Superior temporal gyrus (tissue), 1 donor: Measurements from ENCODE around the gene ANK3.

Experiments
- DNase-seq: peaks from one replicate; pipeline ENCODE4 v3.0.0-alpha.2; 2016; ENCODE audit errors: extremely low spot score

ANK3 gene

GRCh38 chr10:60281331-60281730 is 108.3 kb downstream of the ANK3 start:
- DNase-seq, result no peak

GRCh38 chr10:60280475-60280874 is 109.2 kb downstream of the ANK3 start:
- DNase-seq, result no peak

GRCh38 chr10:60277656-60278055 is 112.0 kb downstream of the ANK3 start:
- no peak for DNase-seq

- no peak for DNase-seq
Observed at GRCh38 chr10:60276232-60276631, 113.4 kb downstream of the ANK3 start.

GRCh38 chr10:60271319-60272040 is 118.2 kb downstream of the ANK3 start:
- DNase-seq, result peak; percentile 52

GRCh38 chr10:60270426-60270825 is 119.2 kb downstream of the ANK3 start:
- no peak for DNase-seq

- no peak for DNase-seq
Observed at GRCh38 chr10:60267802-60268201, 121.9 kb downstream of the ANK3 start.

- DNase-seq, result peak; percentile 61
Observed at GRCh38 chr10:60266513-60266912, 123.2 kb downstream of the ANK3 start.

GRCh38 chr10:60262647-60263126 is 127.0 kb downstream of the ANK3 start:
- DNase-seq, result no peak

GRCh38 chr10:60260321-60260720 is 129.4 kb downstream of the ANK3 start:
- no peak for DNase-seq

GRCh38 chr10:60258429-60258797 is 131.3 kb downstream of the ANK3 start:
- no peak for DNase-seq

GRCh38 chr10:60257767-60258428 is 131.8 kb downstream of the ANK3 start:
- peak; percentile 64 for DNase-seq

GRCh38 chr10:60254776-60255175 is 134.9 kb downstream of the ANK3 start:
- no peak for DNase-seq

GRCh38 chr10:60253484-60253883 is 136.2 kb downstream of the ANK3 start:
- no peak for DNase-seq

- DNase-seq, result no peak
Observed at GRCh38 chr10:60252688-60253087, 137.0 kb downstream of the ANK3 start.

- DNase-seq, result no peak
Observed at GRCh38 chr10:60246382-60246781, 143.3 kb downstream of the ANK3 start.

- no peak for DNase-seq
Observed at GRCh38 chr10:60239228-60239627, 150.4 kb downstream of the ANK3 start.

GRCh38 chr10:60238759-60239100 is 150.9 kb downstream of the ANK3 start:
- DNase-seq, result no peak

GRCh38 chr10:60237977-60238758 is 151.5 kb downstream of the ANK3 start:
- no peak for DNase-seq

GRCh38 chr10:60236869-60237524 is 152.7 kb downstream of the ANK3 start:
- DNase-seq, result peak; percentile 62

- peak; percentile 79 for DNase-seq
Observed at GRCh38 chr10:60235001-60235400, 154.7 kb downstream of the ANK3 start.

- no peak for DNase-seq
Observed at GRCh38 chr10:60234551-60234950, 155.1 kb downstream of the ANK3 start.
